ENCODE measurements around the gene NOP16.

NOP16 gene

DNA sequence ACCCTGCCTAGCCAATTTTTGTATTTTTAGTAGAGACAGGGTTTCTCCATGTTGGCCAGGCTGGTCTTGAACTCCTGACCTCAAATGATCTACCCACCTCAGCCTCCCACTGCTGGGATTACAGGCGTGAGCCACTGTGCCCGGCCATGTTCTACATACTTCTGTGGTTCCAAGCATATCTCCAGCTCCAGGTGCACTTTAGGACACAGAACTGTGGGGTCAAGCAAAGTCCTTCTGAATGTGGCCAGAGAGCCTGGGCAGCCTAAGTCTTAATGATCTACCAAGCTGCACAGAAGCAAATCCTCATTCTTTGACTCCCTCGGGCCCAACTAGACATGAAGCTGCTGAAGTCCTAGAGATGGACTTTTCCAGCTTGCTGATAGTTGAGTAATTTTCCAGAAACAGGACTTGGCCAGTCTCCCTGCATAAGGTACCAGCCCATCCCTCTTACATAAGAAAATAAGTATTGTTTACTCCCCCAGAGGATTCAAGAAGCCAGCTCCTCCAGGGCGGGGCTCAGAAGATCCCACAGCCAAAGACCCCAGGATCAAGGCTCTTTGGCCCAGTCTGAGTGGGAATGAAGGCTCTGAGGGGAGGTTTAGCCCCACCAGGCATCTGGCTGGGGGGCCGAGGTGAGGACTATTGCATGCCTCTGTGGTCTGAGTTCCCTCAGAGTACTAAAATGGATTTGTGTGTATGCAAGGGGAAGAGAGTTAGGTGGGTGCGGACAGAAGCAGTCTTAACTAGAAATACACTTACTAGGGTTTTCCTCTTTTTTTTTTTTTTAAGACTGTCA, 19.3 kb upstream of the NOP16 start:
- no peak overlapping the region for H3K4me3 ChIP-seq (ENCODE audit: low read depth in 1 of 2, low read length in 2 of 2)
- H3K27ac ChIP-seq (ENCODE audit: low read depth, low read length), result no peak overlapping the region
- H3K36me3 ChIP-seq (ENCODE audit: insufficient read depth, low read length), result peaks cover 24% of the 10 kb centered on the region

DNA sequence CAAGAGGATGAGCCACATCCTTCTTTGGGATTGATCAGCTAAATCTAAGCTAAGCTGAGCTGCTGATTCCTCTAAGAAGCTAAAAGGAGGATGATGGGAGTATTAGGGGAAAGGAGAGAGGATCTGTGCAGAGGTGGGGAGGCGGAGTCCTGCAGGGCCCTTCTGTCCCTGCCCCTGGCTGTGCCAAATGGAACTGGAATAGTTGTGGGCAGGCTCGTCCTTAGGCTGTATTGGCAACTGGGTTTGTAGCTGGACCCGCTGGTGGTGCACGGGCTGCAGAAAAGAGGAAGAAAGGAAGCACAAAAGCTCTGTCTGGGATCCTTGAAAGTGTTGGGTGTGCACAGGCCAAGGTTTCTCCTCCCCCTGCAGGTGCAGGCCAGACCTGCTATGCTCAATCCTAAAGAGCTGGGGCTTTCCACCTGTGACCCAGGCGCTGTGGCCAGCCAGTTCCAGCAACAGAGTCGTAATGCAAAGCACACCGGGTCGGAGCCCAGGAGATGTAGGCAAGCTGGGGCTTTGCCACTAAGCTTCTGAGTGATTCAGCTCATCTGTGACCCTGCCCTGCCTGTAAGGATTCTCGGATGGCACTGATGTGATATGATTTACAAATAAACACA, 18.1 kb upstream of the NOP16 start:
- no peaks in the 10 kb centered on the region for H3K9me3 ChIP-seq (ENCODE audit: low read length)
- peaks cover 4% of the 10 kb centered on the region for H3K4me1 ChIP-seq (ENCODE audit: insufficient read depth, low read length)
- H3K27me3 ChIP-seq (ENCODE audit: control insufficient read depth in 1 of 2, insufficient read depth in 2 of 2, low read length in 2 of 2), result no peaks in the 10 kb centered on the region
- H3K27ac ChIP-seq (ENCODE audit: low read depth, low read length), result no peak overlapping the region
- H3K4me3 ChIP-seq (ENCODE audit: low read depth in 1 of 2, low read length in 2 of 2), result no peak overlapping the region
- peaks cover 24% of the 10 kb centered on the region for H3K36me3 ChIP-seq (ENCODE audit: insufficient read depth, low read length)
- H3K9ac ChIP-seq (ENCODE audit: low read length), result no peak overlapping the region

More for the DNA sequence above, 19.3 kb upstream of the NOP16 start:
- Histone ChIP-seq H3K4me1 (ENCODE audit: insufficient read depth, low read length) (peaks cover 1% of the 10 kb centered on the region), H3K9ac (ENCODE audit: low read length) (no peak overlapping the region), H3K27me3 (ENCODE audit: control insufficient read depth in 1 of 2, insufficient read depth in 2 of 2, low read length in 2 of 2) (no peaks in the 10 kb centered on the region), H3K9me3 (ENCODE audit: low read length) (no peaks in the 10 kb centered on the region)

DNA sequence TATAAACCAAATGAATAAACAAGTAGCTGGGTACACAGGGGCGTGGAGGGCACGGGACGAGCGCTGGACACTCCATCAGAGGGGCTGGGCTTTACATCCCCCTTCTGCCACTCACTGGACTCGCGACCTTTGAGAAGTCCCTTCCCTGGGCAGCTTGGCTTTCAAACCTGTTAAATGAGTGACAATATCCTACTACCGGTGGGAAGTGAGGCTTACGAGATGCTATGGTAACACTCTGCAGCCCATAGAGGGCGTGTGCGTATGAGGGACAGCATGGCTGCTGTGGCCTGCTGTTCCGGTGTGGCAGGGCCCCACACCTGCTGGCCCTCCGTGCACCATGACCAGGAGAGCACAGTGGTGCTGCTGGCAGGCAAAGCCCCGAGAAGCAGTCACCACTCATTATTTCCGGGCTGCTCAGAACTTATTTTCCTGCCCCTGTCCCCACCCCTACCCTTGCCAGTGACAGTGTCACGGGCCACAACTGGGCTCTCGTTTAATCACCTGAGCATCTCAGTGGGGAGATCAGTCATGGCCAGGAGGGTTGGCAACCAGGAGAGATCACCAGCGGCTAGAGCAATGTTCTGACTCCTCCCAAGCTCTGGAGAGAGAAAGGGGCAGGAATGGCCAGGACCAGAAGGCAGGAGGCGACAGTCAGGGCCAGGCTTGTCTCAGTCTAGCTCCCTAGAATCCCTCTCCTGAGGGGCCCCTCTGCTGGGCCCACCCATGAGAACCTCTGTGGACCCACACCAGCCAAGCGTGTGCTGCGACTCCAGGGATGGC, 17.4 kb upstream of the NOP16 start:
- Histone ChIP-seq H3K27ac (ENCODE audit: low read depth, low read length) (no peak overlapping the region), H3K36me3 (ENCODE audit: insufficient read depth, low read length) (peaks cover 18% of the 10 kb centered on the region), H3K9me3 (ENCODE audit: low read length) (no peaks in the 10 kb centered on the region), H3K4me1 (ENCODE audit: insufficient read depth, low read length) (peaks cover 4% of the 10 kb centered on the region), H3K27me3 (ENCODE audit: control insufficient read depth in 1 of 2, insufficient read depth in 2 of 2, low read length in 2 of 2) (no peaks in the 10 kb centered on the region), H3K4me3 (ENCODE audit: low read depth in 1 of 2, low read length in 2 of 2) (no peak overlapping the region), H3K9ac (ENCODE audit: low read length) (no peak overlapping the region)

- Histone ChIP-seq H3K4me3 (ENCODE audit: low read depth in 1 of 2, low read length in 2 of 2) (no peak overlapping the region), H3K27ac (ENCODE audit: low read depth, low read length) (no peak overlapping the region), H3K36me3 (ENCODE audit: insufficient read depth, low read length) (peaks cover 7% of the 10 kb centered on the region), H3K9ac (ENCODE audit: low read length) (no peak overlapping the region), H3K9me3 (ENCODE audit: low read length) (no peaks in the 10 kb centered on the region), H3K27me3 (ENCODE audit: control insufficient read depth in 1 of 2, insufficient read depth in 2 of 2, low read length in 2 of 2) (no peaks in the 10 kb centered on the region), H3K4me1 (ENCODE audit: insufficient read depth, low read length) (peaks cover 4% of the 10 kb centered on the region)
These were observed 13.1 kb upstream of the NOP16 start for GRCh38 chr5:176401281-176402205.

- no peak overlapping the region for H3K4me3 ChIP-seq (ENCODE audit: low read depth in 1 of 2, low read length in 2 of 2)
- H3K4me1 ChIP-seq (ENCODE audit: insufficient read depth, low read length), result peaks cover 5% of the 10 kb centered on the region
- no peak overlapping the region for H3K27ac ChIP-seq (ENCODE audit: low read depth, low read length)
- no peaks in the 10 kb centered on the region for H3K27me3 ChIP-seq (ENCODE audit: control insufficient read depth in 1 of 2, insufficient read depth in 2 of 2, low read length in 2 of 2)
- H3K36me3 ChIP-seq (ENCODE audit: insufficient read depth, low read length), result peaks cover 15% of the 10 kb centered on the region
- H3K9ac ChIP-seq (ENCODE audit: low read length), result no peak overlapping the region
- no peaks in the 10 kb centered on the region for H3K9me3 ChIP-seq (ENCODE audit: low read length)
These were observed 12.2 kb upstream of the NOP16 start for GRCh38 chr5:176400382-176401156.

DNA sequence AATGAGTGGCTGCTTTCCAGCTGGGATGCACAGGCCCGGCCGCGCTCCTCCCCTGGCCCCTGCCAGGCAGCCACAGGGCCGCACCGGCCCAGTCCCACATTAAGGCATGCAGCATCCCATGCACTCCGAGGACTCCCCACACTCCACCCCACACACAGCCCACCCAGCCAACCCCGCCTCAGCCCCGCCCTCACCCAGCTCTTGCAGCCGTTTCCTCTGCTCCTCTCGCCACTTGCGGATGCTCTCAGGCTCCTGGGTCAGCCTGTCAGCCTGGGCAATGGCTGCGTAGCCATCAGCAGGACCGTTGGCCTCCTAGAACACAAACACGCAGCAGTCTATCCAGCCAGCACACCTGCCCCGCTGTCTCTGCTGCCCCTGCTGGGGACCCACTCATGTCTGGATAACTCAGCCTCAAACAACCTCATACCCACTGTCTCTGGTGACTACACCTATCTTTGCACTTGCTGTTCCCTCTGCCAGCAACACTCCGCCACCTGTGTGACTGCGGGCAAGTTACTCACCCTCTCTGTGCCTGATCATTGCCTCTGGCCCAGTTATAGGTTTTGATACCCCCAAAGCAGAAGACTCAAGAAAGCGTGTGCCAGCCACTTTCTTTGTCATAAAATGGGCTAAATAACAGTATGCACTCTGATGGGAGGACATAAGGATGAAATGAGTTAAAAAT, 9.5 kb upstream of the NOP16 start:
- Histone ChIP-seq H3K27ac (ENCODE audit: low read depth, low read length) (no peak overlapping the region), H3K4me3 (ENCODE audit: low read depth in 1 of 2, low read length in 2 of 2) (no peak overlapping the region), H3K36me3 (ENCODE audit: insufficient read depth, low read length) (peaks cover 30% of the 10 kb centered on the region), H3K9me3 (ENCODE audit: low read length) (no peaks in the 10 kb centered on the region), H3K9ac (ENCODE audit: low read length) (no peak overlapping the region), H3K27me3 (ENCODE audit: control insufficient read depth in 1 of 2, insufficient read depth in 2 of 2, low read length in 2 of 2) (no peaks in the 10 kb centered on the region), H3K4me1 (ENCODE audit: insufficient read depth, low read length) (peaks cover 10% of the 10 kb centered on the region)

DNA sequence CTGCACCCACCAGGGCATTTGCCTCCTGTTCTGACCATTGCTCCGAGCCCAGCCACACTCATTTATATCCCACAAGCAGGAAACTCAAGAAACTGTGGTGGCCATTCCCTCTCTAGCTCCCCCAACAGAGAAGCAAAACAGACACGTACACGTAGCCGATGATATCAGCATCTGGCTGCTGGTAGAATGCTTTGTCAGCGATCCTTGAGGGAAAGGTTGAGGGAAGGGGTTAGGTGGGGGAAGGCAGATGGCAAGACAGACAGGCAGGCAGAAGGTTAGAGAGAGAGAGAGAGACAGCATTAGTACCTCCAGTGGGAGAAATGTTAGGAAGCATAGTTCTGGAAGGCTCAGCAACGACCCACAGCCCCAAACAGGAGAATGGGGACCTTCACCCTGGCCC, 7.9 kb upstream of the NOP16 start:
- peaks cover 43% of the 10 kb centered on the region for H3K36me3 ChIP-seq (ENCODE audit: insufficient read depth, low read length)
- H3K4me1 ChIP-seq (ENCODE audit: insufficient read depth, low read length), result peaks cover 6% of the 10 kb centered on the region
- no peak overlapping the region for H3K27ac ChIP-seq (ENCODE audit: low read depth, low read length)
- H3K27me3 ChIP-seq (ENCODE audit: control insufficient read depth in 1 of 2, insufficient read depth in 2 of 2, low read length in 2 of 2), result no peaks in the 10 kb centered on the region
- no peak overlapping the region for H3K9ac ChIP-seq (ENCODE audit: low read length)
- no peaks in the 10 kb centered on the region for H3K9me3 ChIP-seq (ENCODE audit: low read length)
- no peak overlapping the region for H3K4me3 ChIP-seq (ENCODE audit: low read depth in 1 of 2, low read length in 2 of 2)

- H3K9ac ChIP-seq (ENCODE audit: low read length), result no peak overlapping the region
- peaks cover 6% of the 10 kb centered on the region for H3K4me1 ChIP-seq (ENCODE audit: insufficient read depth, low read length)
- no peaks in the 10 kb centered on the region for H3K9me3 ChIP-seq (ENCODE audit: low read length)
- H3K27ac ChIP-seq (ENCODE audit: low read depth, low read length), result no peak overlapping the region
- no peaks in the 10 kb centered on the region for H3K27me3 ChIP-seq (ENCODE audit: control insufficient read depth in 1 of 2, insufficient read depth in 2 of 2, low read length in 2 of 2)
- no peak overlapping the region for H3K4me3 ChIP-seq (ENCODE audit: low read depth in 1 of 2, low read length in 2 of 2)
- peaks cover 51% of the 10 kb centered on the region for H3K36me3 ChIP-seq (ENCODE audit: insufficient read depth, low read length)
These were observed 6.7 kb upstream of the NOP16 start for GRCh38 chr5:176394881-176395675.

- Histone ChIP-seq H3K36me3 (ENCODE audit: insufficient read depth, low read length) (peaks cover 50% of the 10 kb centered on the region), H3K27ac (ENCODE audit: low read depth, low read length) (no peak overlapping the region), H3K4me3 (ENCODE audit: low read depth in 1 of 2, low read length in 2 of 2) (no peak overlapping the region), H3K4me1 (ENCODE audit: insufficient read depth, low read length) (peaks cover 10% of the 10 kb centered on the region), H3K9ac (ENCODE audit: low read length) (no peak overlapping the region), H3K9me3 (ENCODE audit: low read length) (no peaks in the 10 kb centered on the region), H3K27me3 (ENCODE audit: control insufficient read depth in 1 of 2, insufficient read depth in 2 of 2, low read length in 2 of 2) (no peaks in the 10 kb centered on the region)
These were observed 5.7 kb upstream of the NOP16 start for GRCh38 chr5:176394096-176394495.

All from muscle layer of colon (tissue), 2 donors.